Activated CD4-positive, alpha-beta T cell treated with anti-CD3 and anti-CD28 coated beads, Interleukin-2, amount 50 U/mL, for 16 hours (primary cell): ENCODE measurements around the gene PRPF31.
"Not testable (repeated sequence)": the region's sequence is repeated elsewhere in the genome, so short reads cannot be mapped to it uniquely, and the experiment has no call there.

Experiments
- DNase-seq: peaks from one replicate; pipeline ENCODE4 v3.0.0-alpha.2; 2020

PRPF31 gene, protein sequence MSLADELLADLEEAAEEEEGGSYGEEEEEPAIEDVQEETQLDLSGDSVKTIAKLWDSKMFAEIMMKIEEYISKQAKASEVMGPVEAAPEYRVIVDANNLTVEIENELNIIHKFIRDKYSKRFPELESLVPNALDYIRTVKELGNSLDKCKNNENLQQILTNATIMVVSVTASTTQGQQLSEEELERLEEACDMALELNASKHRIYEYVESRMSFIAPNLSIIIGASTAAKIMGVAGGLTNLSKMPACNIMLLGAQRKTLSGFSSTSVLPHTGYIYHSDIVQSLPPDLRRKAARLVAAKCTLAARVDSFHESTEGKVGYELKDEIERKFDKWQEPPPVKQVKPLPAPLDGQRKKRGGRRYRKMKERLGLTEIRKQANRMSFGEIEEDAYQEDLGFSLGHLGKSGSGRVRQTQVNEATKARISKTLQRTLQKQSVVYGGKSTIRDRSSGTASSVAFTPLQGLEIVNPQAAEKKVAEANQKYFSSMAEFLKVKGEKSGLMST

DNA sequence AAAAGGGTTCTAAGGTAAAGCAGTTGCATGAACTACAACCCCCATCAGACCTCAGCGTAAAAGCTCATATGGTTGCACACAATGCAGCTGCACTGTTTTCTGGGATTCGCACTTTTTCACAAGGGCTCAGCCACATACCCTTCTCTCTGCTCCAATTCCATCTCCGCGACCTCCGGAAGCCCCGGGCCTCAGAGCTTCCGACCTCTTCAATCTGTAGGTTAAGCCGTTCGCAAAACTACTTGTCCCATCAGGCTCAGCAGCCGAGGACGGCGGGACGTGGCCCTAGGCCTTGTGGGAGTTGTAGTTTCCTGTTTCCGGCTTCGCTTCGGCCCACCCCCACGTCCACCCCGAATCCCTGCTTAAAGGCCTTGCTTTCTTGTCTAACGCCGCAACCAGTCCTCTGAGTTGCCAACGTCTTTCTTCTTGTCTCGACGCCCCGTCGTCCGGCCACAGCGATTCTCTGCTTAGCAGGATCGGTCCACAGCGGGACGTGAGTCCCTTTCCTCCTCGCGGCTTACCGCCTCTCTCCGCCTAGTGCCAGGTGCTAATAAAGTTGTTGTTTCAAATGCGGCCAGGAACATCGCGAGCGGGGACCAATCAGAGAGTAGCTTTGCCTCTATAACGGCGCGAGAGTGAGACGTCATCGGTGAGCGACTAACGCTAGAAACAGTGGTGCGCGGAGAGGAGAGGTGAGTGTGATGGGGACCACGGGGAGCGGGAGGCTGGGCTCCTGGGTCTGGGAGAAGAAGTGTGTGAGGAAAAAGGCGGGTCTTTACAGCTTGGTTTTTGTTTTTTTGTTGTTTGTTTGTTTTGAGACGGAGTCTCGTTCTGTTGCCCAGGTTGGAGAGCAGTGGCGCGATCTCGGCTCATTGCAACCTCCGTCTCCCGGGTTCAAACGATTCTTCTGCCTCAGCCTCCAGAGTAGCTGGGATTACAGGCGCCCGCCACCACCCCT lies at the start of gene PRPF31, which contains the start of gene TFPT:
Gene PRPF31, plus strand, starts transcription at position 646 of the 955 bp plus-strand sequence. CDS start 2,525 bp downstream, outside the sequence.
Gene TFPT, minus strand, starts transcription at position 549 of the 955 bp plus-strand sequence. Its CDS starts 388 bp downstream, at position 161.
- DNase-seq = peak; percentile 98

DNA sequence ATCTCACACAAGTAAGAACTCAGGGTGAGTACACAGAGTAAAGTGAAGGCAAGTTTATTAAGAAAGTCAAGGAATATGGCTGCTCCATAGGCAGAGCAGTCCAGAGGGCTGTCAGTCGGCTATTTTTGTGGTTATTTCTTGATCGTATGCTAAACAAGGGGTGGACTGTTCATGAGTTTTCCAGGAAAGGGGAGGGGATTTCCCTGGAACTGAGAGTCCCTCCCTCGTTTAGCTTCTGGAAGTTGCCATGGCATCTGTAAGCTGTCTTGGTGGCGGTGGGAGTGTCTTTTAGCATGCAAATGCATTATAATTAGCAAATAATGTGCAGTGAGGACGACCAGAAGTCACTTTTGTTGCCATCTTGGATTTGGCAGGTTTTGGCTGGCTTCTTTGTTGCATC lies 46.1 kb upstream of the PRPF31 start:
- no peak for DNase-seq

DNA sequence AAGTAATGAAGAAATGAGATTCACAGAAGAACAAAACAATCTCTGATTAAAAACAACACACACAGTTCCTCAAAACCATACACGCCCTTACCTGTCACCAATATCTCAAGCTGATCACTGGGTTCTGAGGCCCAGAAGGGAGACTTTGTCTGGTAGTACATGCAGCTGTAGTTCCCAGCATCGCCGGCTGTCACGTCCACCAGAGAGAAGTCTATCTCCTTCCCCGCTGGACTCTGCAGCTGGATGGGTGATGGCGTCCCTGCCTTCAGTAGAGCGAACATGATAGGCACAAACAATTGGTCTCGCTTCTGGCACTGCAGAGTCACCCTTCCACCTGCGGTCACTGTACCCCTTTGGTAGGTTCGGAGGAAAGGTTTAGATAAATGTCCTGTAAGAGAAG lies 41.7 kb upstream of the PRPF31 start:
- DNase-seq = no peak

DNA sequence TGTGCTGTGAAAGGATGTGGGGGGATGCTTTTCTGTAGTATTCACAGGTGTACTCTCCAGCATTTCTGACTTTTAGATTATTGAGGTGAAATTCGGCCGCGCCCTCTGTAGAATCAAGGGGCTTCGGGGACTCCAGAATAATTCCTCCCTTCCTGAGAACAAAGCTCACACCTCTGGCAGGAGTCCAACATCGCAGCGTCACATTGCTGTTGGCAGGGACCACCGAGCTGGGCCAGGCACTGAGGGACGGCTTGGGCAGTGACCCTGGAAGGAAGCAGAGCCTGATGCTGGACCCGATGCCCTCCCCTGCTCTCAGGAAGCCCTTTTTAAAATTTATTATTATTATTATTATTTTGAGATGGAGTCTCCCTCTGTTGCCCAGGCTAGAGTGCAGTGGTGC lies 40.7 kb upstream of the PRPF31 start:
- no peak for DNase-seq

DNA sequence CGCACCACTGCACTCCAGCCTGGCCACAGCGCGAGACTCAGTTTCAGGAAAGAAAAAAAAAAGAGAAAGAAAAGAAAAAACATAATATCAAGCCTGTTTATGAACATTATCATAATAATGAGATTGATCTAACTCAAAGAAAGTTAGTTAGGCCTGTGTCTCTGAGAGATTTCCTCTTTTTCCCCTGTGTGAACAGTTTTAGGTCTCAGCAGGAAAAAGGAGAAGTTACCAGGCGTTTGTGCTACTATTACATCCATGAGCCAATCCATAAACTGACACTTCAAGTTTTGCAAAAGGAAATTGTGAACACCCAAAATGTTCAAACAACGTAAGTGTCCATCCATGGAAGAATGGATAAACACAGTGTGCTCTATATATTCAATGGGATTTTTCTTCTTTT lies 38.2 kb upstream of the PRPF31 start:
- no peak for DNase-seq

DNA sequence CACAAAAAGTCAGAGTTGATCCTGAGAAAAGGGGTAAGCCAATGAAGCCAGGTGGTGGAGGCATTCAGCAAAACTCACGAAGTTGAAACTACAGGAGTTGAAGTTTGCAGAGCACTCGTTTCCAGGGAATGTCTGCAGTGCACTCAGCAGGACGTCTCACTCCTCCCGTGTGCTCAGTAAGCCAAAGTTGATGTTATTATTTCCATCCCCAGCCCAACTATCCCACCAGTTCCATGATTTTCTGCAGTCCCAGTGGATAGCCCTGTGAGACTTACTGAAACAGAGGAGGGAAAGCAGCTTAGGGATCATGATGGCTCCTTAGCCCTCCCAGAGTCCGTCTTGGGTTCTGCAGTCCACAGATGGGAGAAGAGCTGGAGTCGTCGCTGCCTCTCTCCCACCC lies 34.5 kb upstream of the PRPF31 start, which contains the start of gene TARM1:
Gene TARM1, minus strand, starts transcription at position 334 of the 400 bp plus-strand sequence. Its CDS starts 25 bp downstream, at position 309.
- no peak for DNase-seq

DNA sequence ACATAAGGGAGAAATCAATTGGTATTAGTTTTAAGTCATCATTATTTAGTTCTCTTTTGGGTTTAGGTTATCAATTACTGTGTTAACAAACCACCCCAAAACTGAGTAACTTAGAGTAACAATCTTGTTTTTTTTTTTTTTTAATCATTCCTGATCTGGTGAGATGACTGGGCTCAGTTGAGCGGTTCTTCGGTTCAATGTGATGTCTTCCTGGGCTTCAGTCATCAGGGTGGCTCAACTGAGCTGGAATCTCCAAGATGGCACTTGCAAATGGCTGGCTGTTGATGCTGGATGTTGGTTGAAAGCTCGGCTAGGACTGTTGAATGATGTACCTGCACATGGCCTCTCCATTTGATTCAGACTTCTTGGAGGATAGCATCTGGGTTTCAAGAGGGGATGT lies 31.1 kb upstream of the PRPF31 start:
- DNase-seq = no peak

DNA sequence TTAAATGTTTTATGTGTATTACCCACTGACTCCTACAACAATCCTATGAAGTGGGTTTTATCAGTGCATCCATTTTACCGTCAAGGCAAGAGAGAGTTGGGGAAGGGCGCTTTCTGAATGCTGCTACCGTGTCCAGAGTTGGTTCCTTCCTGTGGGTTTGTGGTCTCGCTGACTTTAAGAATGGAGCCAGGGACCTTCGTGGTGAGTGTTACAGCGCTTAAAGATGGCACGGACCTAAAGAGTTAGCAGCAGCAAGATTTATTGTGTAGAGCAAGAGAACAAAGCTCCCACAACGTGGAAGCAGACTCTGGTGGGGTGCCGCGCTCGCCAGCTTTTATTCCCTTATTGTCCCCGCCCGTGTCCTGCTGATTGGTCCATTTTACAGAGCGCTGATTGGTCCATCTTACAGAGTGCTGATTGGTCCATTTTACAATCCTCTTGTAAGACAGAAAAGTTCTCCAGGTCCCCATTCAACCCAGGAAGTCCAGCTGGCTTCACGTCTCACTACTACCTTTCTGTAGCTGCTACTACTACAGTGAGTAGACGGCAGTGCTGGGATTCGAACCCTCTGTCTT lies 21.0 kb upstream of the PRPF31 start:
- DNase-seq = no peak

DNA sequence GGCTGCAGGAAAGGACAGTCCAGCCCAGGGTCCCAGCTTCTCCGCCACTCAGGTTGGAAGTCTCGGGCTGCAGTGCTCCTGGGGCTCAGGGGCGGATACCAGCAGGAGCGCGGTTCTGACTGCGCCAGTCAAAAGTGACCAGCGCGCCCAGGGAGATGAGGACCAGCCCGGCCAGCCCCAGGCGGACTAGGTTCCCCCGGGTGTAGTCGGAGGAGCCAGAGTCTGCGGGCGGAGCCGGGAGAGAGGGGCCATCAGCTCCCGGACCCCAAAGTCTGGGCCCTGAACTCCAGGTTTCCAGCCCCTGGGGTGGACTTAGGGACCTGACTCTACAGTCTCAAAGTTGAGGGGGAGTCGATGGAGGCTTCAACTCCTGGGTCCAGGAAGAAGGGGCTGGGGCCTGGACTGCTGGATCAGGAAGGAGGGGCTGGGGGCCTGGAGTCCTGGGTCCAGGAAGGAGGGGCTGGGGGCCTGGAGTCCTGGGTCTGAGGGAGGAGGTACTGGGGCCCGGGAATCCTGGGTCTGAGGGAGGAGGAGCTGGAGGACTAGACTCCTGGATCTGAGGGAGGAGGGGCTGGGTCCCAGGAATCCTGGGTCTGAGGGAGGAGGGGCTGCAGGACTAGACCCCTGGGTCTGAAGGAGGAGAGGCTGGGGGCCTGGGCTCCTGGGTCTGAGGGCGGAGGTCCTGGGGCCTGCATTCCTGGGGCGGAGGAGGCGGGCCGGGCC lies 20.3 kb upstream of the PRPF31 start:
- no peak for DNase-seq

DNA sequence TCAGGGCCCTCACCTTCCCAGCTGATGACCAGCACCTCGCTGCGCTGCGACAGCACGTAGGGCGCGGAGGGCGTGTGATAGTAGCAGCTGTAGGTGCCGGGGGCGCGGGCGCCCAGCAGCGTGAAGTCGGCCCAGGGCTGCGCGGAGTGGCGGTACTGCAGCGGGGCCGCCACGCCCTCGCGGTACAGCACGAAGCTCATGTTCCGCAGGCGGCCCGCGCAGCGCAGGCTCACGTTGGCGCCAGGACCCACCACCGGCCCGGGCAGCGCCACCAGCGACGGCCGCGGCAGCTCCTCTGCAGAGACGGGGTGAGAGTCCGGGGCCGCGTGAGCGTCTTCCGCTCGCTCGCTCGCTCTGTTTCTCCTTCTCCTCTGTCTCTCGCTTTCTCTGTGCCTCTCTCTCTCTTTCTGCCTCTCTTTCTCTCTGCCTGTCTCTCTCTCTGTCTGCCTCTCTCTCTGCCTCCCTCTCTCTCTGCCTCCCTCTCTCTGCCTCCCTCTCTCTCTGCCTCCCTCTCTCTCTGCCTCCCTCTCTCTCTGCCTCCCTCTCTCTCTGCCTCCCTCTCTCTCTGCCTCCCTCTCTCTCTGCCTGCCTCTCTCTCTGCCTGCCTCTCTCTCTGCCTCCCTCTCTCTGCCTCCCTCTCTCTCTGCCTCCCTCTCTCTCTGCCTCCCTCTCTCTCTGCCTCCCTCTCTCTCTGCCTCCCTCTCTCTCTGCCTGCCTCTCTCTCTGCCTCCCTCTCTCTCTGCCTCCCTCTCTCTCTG lies 19.5 kb upstream of the PRPF31 start:
- DNase-seq = peak; percentile 35

DNA sequence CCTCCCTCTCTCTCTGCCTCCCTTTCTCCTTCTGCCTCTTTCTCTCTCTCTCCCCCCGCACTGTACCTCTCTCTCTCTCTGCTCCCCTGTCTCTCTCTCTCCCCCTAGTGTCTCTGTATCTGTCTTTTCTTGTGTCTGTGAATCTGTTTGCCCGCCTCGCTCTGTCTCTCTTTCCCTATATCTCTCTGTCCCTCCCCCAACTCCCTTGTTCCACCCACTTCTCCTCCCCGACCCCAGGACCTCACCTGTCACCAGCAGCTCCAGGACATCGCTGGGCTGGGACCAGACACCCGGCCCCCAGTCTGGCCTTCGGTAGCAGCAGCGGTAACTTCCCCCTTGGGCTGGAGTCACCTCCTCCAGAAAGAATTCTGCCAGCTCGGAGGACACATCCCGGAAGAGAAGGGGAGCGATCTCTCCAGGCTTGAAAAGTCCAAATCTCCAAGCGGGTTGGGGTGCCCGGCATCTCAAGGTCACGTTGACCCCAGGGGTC lies 18.9 kb upstream of the PRPF31 start:
- peak; percentile 27 for DNase-seq

DNA sequence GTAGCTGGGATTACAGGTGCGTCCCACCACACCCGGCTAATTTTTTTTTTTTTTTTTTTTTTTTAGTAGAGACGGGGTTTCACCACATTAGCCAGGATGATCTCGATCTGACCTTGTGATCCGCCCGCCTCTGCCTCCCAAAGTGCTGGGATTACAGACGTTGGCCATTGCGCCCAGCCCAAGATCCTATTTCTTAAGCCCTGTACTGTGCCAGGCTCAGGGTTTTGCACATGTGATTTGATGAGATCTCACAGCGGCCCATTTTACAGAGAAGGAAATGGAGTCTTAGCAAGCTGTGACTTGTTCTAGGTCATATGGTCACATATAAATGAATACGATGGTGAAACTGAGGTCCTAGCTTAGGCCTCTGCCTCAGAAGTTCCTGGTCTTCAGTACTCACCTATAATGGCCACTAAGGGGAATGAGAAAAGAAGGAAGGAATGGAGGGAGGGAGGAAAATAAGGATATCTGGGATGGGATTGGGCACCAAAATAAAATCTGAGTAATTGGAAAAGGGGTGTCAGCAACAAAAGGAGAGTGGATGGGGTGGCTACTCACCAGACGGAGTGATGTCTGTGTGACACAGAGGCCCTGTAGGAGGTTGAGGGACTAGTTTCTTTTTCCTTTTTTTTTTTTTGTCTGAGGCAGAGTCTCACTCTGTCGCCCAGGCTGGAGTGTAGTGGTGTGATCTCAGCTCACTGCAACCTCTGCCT lies 16.2 kb upstream of the PRPF31 start:
- no peak for DNase-seq

DNA sequence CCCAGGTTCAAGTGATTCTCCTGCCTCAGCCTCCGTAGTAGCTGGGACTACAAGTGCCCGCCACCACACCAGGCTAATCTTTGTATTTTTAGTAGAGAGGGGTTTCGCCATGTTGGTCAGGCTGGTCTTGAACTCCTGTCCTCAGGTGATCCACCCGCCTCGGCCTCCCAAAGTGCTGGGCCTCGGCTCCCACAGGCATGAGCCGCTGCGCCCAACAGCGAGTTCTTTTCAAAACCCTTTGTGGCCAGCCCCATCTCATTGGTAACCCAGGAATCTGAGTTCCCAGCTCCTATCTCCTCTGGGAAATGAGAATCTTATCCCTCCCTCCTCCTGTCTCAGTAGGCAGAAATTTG lies 15.7 kb upstream of the PRPF31 start:
- DNase-seq = not testable (repeated sequence)

DNA sequence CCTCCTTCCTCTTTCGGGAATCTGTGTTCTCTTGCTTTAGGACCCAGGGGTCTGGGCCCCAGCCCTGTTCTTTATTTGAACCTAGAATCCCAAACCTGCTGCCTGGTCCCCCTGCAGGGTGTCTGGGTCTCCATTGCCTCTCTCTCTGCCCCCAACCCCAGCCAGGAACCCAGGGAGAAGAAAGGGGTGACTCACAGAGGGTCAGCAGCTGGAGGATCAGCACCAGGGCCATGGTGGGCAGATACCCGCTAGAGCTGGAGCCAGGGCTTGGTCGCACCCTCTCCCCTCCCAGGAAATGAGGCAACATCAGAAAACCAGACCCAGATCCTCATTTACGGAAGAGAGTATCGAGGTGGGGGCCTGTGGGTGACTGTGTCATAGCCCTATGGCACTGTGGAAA lies 15.0 kb upstream of the PRPF31 start, which contains the start of gene OSCAR:
Gene OSCAR, minus strand, starts transcription at position 243 of the 400 bp plus-strand sequence. Its CDS starts 11 bp downstream, at position 232.
- no peak for DNase-seq

DNA sequence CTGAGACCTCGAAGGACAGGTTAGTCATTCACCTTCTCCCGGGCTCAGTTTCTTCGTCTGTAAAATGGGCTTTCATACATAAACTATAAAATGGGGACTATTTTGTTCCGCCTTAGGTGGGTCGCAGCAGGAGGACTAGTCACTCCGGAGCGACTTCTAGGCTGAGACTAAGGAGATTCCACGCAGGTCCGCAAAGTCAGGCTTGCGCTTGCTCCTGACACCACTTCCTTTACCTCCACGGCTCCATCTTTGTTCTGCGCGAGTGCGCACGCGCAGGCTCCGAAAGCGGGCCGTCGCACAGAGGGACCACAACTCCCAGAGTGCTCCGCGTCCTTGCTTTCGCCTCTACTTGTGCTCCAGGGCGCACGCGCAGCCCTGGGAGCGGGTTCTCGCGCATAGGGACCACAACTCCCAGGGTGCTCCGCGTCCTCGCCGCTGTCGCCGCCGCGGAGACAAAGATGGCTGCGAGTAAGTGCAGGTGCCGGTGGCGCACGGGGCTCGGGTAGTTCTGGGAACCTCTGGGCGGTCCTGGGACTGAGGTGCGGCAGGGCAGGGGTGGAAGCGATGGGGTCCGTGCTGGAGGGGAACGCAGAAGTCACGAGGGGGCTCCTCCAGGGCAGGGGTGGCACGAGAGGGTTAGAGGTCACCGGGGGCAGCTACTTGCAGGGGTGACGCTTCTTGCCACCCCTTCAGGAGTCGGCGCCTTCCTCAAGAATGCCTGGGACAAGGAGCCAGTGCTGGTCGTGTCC lies 13.0 kb upstream of the PRPF31 start, which contains the start of gene NDUFA3:
Gene NDUFA3, plus strand, starts transcription at position 435 of the 749 bp plus-strand sequence. Its CDS starts 24 bp downstream, at position 459.
- DNase-seq = peak; percentile 99

DNA sequence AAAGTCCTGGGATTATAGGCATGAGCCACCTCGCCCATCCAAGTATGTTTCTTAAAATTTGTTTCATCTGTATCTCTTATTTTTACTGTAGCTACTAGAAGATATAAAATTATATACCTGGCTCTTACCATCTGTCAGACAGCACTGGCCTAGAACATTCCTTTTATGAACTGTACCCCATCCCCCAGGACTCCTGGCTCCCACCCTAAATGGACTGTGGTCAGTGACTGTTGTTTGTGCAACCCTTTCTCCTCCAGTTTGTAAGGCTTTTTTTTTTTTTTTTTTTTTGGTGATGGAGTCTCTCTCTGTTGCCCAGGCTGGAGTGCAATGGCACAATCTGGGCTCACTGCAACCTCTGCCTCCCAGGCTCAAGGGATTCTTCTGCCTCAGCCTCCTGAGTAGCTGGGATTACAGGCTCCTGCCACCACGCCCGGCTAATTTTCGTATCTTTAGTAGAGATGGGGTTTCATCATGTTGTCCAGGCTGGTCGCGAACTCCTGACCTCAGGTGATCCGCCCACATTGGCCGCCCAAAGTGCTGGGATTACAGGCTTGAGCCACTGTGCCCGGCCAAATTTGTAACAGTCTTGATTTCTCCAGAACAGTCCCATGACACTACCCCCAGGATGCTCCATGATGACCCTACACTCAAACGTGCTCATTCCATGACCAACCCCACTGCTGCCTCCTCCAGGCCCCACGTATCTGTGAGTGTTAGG lies 10.4 kb upstream of the PRPF31 start:
- no peak for DNase-seq

DNA sequence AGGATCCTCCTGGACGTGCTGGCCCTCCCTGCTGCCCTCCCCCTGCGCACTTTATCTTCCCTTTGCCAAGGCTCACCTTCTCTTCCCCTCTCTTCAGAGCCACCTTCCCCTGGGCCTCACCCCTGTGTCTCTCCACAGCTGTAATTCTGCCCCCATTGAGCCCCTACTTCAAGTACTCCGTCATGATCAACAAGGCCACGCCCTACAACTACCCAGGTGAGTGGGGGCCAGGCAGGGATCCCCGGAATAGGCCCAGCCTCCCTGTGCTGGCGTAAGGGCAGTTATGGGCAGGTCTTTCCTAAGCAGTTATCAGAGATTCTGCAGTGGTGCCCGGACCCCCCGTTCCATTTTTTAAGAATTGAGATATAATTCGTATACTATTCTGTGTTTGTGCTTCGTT lies 9.8 kb upstream of the PRPF31 start:
- no peak for DNase-seq

DNA sequence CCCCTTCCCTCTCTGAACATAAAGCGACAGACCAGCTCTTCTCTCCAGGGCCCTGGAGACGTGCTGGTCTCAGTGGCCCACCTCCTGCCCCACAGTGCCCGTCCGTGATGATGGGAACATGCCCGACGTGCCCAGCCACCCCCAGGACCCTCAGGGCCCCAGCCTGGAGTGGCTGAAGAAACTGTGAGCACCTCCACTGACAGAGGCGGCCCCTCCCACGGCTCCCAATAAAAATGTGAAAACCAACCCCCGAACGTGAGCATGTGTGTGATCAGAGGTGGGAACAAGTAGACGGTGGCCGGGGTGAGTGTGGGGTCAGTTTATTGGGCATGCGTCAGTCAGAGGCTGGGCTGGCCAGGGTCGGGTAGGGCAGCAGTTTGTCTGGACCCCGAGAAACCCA lies 8.8 kb upstream of the PRPF31 start:
- DNase-seq = no peak
